Endodermal cell (in vitro differentiated cells): ENCODE measurements around the gene PRKACA. TPM values are rescaled to one million over a fixed set of nuclear protein-coding genes. Genes with fewer than 3 reads are reported as not detected.

Experiments
- DNase-seq: peaks from one replicate; pipeline ENCODE4 v3.0.0-alpha.2; 2017
- H3K27ac ChIP-seq: 2 replicates; pipeline ENCODE4 v1.5.1; 2013; ENCODE audit warnings: mild to moderate bottlenecking, low read depth, low read length, moderate library complexity
- H3K27me3 ChIP-seq: 2 replicates; pipeline ENCODE4 v1.6.1; 2013; ENCODE audit warnings: mild to moderate bottlenecking, low read length, moderate library complexity; ENCODE audit not compliant: insufficient read depth, control insufficient read depth, poor library complexity, severe bottlenecking
- H3K36me3 ChIP-seq: 2 replicates; pipeline ENCODE4 v1.7.0; 2013; ENCODE audit warnings: mild to moderate bottlenecking, low read length, moderate library complexity; ENCODE audit not compliant: control insufficient read depth, insufficient read depth
- H3K4me1 ChIP-seq: one replicate; pipeline ENCODE4 v1.7.0; 2013; ENCODE audit warnings: low read length; ENCODE audit not compliant: control insufficient read depth, insufficient read depth
- H3K4me3 ChIP-seq: 2 replicates; pipeline ENCODE4 v1.5.1; 2013; ENCODE audit warnings: mild to moderate bottlenecking, low read length, moderate library complexity
- H3K9ac ChIP-seq: 2 replicates; pipeline ENCODE4 v1.6.1; 2013; ENCODE audit warnings: mild to moderate bottlenecking, low read length, moderate library complexity; ENCODE audit not compliant: poor library complexity, severe bottlenecking; ENCODE audit errors: extremely low read depth
- H3K9me3 ChIP-seq: 2 replicates; pipeline ENCODE4 v1.6.1; 2013; ENCODE audit warnings: mild to moderate bottlenecking, low read length, moderate library complexity; ENCODE audit not compliant: control insufficient read depth
- H3K27ac Mint-ChIP-seq: 2 replicates; pipeline ENCODE4 v1.8.0; 2020; ENCODE audit warnings: mixed read lengths
- H3K27me3 Mint-ChIP-seq: 2 replicates; pipeline ENCODE4 v1.8.0; 2021; ENCODE audit warnings: mild to moderate bottlenecking, mixed read lengths; ENCODE audit not compliant: insufficient read depth
- H3K36me3 Mint-ChIP-seq: 2 replicates; pipeline ENCODE4 v1.8.0; 2020; ENCODE audit warnings: low read depth, mixed read lengths
- H3K4me1 Mint-ChIP-seq: 2 replicates; pipeline ENCODE4 v1.8.0; 2020; ENCODE audit warnings: mixed read lengths
- H3K4me3 Mint-ChIP-seq: 2 replicates; pipeline ENCODE4 v1.8.0; 2020; ENCODE audit warnings: mild to moderate bottlenecking, moderate library complexity, mixed read lengths
- H3K9me3 Mint-ChIP-seq: 2 replicates; pipeline ENCODE4 v1.8.0; 2020; ENCODE audit warnings: mild to moderate bottlenecking, mixed read lengths
- CTCF ChIP-seq: fragments of 200-600 bp; sonication (generic); conservative IDR thresholded peaks from 2 replicates; pipeline ENCODE4 v1.5.0; 2021; ENCODE audit warnings: antibody characterized with exemption, mild to moderate bottlenecking
- WGBS, 2 experiments: methylation state at CpG; one replicate each; pipeline versions ENCODE4 v1.1.5 to v1.1.7; 2013; ENCODE audit warnings: missing lambda C conversion rate in 2 of 2, mixed read lengths in 1 of 2; ENCODE audit not compliant: insufficient coverage in 1 of 2, insufficient read length in 1 of 2; 5-methylcytosine and 5-hydroxymethylcytosine counted together
- total RNA-seq, 2 donors: library from RNA; stranded (reverse); fragmentation: NEBNext Ultra II Directional in 1 of 2; extraction: Animal tissue kit (Norgen Biotek cat#: 25700) in 1 of 2; gene quantifications; 2 replicates in 1 of 2; 3 replicates in 1 of 2; pipeline ENCODE4 v1.2.1, GENCODE V29; 2021

PRKACA gene
- total RNA-seq, 2 donors from 2014 or later = 62.1 to 73.8 TPM

DNA sequence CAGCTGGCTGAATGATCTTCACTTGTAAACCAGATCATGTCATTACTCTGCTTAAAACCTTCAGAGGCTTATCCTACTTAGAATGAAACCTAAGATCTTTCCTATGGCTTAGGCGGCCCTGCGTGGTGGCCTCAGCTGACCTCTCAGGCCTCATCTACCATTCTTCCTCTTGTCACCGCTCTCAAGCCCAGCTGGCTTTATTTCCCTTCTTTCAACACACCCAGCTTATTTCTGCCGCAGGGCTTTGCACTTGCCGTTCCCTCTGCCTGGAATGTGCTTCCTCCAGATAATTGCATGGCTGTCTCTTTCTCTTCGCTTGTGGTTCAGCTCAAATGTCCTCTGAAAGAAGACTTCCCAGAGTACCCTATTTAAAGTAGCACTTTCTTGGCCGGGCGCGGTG, 22.4 kb upstream of the PRKACA start:
- H3K27ac Mint-ChIP-seq = no peak overlapping the region
- H3K27ac ChIP-seq = no peak overlapping the region
- whole genome bisulfite sequencing, 2 experiments = 88 to 91% methylated on average over 8 to 9 of the region's 9 CpGs

DNA sequence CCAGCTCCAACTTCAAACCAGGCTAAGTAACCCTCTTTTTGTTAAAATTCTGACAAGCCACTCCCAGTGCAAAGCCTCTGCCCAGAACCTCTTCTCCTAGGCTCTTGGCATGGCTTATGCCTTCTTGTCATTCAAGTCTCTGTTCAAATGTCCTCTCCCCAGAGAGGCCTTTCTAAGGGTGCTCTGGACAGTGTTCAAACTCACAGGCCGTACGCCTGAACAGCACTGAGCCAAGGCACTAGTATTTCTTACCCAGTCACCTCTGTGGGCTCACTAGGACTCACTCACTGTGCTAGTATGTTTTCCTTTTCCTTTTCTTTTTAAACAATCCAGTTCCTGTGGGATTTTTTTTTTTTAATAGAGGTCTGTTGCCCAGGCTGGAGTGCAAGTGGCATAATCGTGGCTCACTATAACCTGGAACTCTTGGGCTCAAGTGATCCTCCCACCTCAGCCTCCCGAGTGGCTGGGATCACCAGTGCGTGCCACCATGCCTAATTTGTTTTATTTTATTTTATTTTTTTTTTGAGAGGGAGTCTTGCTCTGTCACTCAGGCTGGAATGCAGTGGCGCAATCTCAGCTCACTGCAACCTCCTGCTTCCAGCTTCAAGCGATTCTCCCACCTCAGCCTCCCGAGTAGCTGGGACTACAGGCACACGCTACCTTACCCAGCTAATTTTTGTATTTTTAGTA, 21.2 kb upstream of the PRKACA start:
- TF ChIP-seq CTCF = no peak
- Histone ChIP-seq H3K27me3 (no peaks in the 10 kb centered on the region), H3K4me3 (no peak overlapping the region), H3K36me3 (no peaks in the 10 kb centered on the region), H3K9me3 (no peaks in the 10 kb centered on the region), H3K9ac (no peak overlapping the region), H3K27ac (no peak overlapping the region), H3K4me1 (peaks cover 3% of the 10 kb centered on the region)
- Mint-ChIP-seq H3K9me3 (no peaks in the 10 kb centered on the region), H3K4me3 (peak overlapping the region; percentile 73), H3K27me3 (no peaks in the 10 kb centered on the region), H3K4me1 (peaks cover 14% of the 10 kb centered on the region), H3K27ac (peak overlapping the region; percentile 39), H3K36me3 (peaks cover 8% of the 10 kb centered on the region)
- DNase-seq = no peak
- WGBS, 2 experiments = 91 to 92% methylated on average over 5 to 8 of the region's 9 CpGs

More for the DNA sequence above, 22.4 kb upstream of the PRKACA start:
- Histone ChIP-seq H3K4me3 (no peak overlapping the region), H3K4me1 (no peaks in the 10 kb centered on the region), H3K9ac (no peak overlapping the region), H3K9me3 (no peaks in the 10 kb centered on the region), H3K27me3 (no peaks in the 10 kb centered on the region), H3K36me3 (no peaks in the 10 kb centered on the region)
- Mint-ChIP-seq H3K4me1 (peaks cover 6% of the 10 kb centered on the region), H3K36me3 (peaks cover 4% of the 10 kb centered on the region), H3K4me3 (no peak overlapping the region), H3K9me3 (no peaks in the 10 kb centered on the region), H3K27me3 (no peaks in the 10 kb centered on the region)
- TF ChIP-seq CTCF = no peak
- DNase-seq = no peak

GRCh38 chr19:14136509-14137281, 19.1 kb upstream of the PRKACA start, which contains the start of gene ASF1B:
ASF1B (minus strand) TSS chr19:14136589; CDS start chr19:14136456, 133 bp downstream.
- peak; percentile 99 for DNase-seq
- H3K4me3 Mint-ChIP-seq = peak within 1 kb of the TSS; percentile 73
- no peaks in the 10 kb centered on the region for H3K27me3 Mint-ChIP-seq
- 0% methylated on average over 32 to 78 of the region's 78 CpGs for WGBS, 2 experiments
- H3K4me3 ChIP-seq = peak within 1 kb of the TSS; percentile 86
- H3K36me3 ChIP-seq = no peaks in the 10 kb centered on the region
- peak within 1 kb of the TSS; percentile 83 for H3K27ac ChIP-seq
- H3K27me3 ChIP-seq = no peaks in the 10 kb centered on the region
- peak within 1 kb of the TSS; percentile 97 for H3K27ac Mint-ChIP-seq
- H3K9ac ChIP-seq = peak within 1 kb of the TSS; percentile 67
- peaks cover 3% of the 10 kb centered on the region for H3K4me1 ChIP-seq
- peak; percentile 51 for TF ChIP-seq CTCF
- H3K9me3 ChIP-seq = no peaks in the 10 kb centered on the region
- H3K4me1 Mint-ChIP-seq = peaks cover 14% of the 10 kb centered on the region
- peaks cover 15% of the 10 kb centered on the region for H3K36me3 Mint-ChIP-seq
- H3K9me3 Mint-ChIP-seq = no peaks in the 10 kb centered on the region
